Globus pallidus (tissue), 1 donor: ENCODE measurements around the gene PRX.
"Not testable (repeated sequence)": the region's sequence is repeated elsewhere in the genome, so short reads cannot be mapped to it uniquely, and the experiment has no call there.

Source experiments
- DNase-seq: peaks from one replicate; pipeline ENCODE4 v3.0.0-alpha.2; 2015; ENCODE audit warnings: low spot score

The PRX gene, protein sequence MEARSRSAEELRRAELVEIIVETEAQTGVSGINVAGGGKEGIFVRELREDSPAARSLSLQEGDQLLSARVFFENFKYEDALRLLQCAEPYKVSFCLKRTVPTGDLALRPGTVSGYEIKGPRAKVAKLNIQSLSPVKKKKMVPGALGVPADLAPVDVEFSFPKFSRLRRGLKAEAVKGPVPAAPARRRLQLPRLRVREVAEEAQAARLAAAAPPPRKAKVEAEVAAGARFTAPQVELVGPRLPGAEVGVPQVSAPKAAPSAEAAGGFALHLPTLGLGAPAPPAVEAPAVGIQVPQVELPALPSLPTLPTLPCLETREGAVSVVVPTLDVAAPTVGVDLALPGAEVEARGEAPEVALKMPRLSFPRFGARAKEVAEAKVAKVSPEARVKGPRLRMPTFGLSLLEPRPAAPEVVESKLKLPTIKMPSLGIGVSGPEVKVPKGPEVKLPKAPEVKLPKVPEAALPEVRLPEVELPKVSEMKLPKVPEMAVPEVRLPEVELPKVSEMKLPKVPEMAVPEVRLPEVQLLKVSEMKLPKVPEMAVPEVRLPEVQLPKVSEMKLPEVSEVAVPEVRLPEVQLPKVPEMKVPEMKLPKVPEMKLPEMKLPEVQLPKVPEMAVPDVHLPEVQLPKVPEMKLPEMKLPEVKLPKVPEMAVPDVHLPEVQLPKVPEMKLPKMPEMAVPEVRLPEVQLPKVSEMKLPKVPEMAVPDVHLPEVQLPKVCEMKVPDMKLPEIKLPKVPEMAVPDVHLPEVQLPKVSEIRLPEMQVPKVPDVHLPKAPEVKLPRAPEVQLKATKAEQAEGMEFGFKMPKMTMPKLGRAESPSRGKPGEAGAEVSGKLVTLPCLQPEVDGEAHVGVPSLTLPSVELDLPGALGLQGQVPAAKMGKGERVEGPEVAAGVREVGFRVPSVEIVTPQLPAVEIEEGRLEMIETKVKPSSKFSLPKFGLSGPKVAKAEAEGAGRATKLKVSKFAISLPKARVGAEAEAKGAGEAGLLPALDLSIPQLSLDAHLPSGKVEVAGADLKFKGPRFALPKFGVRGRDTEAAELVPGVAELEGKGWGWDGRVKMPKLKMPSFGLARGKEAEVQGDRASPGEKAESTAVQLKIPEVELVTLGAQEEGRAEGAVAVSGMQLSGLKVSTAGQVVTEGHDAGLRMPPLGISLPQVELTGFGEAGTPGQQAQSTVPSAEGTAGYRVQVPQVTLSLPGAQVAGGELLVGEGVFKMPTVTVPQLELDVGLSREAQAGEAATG (N-terminal part only)

DNA sequence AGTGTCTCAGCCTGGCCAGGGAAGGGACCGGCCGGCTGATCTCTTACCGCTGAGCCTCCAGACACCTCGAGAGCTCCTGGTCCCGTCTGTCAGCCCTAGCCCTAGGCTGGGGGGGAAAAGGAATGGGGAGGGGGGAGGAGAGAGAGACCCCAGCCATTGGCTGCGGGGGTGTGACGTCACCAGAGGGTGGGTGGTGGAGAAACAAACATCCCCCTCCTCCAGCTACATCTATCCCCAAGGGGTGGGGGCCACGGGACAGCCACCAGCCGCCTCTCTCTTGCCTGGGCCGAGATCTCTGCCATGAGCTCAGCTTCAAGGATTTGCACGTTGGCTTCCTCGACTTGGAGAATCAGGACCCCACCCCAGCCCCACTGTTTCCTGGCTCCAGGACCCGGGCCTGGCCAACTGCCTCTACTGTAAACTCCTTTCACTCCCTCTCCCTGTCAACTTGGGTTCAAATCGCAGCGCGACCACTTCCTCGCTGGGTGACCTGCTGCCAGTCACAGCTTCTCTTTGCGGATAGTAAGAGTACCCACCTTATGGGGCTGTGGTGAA, at the start of gene PRX:
Gene PRX (minus strand): TSS at position 88 of the 555 bp plus-strand sequence. CDS start 5,446 bp downstream, outside the sequence.
- DNase-seq = no peak

DNA sequence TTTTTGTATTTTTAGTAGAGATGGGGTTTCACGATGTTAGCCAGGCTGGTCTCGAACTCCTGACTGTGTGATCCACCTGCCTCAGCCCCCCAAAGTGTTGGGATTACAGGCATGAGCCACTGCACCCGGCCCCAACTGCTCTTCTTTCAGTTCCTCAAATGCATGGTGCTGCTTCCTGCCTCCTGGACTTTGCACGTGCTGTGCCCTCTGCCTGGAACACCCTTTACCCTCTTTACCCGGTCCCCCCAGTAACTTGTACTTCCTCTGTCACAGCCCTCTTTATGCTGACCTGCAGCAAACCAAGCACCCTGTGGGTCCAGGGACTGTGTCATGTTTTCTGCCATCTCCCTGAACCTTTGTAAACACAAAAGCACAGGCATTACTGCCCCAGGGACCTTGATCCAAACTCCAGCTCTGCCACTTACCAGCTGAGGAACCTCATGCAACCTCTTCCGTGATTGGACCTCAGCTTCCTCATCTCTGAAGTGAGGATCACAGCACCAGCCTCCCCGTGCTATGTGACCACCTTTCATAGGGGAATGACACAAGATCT, 48.6 kb upstream of the PRX start:
- DNase-seq = no peak

DNA sequence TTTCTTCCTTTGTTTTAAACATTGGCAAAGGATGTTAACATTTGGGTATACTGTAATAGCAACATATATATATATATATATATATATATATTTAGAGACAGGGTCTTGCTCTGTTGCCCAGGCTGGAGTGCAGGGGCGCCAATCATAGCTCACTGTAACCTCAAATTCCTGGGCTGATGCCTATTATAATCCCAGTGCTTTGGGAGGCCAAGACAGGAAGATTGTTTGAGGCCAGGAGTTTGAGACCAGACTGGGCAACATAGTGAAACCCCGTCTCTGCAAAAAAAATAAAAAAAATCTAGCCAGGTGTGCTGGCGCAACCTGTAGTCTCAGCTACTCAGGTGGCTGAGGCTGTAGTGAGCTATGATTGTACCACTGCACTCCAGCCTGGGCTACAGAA, 47.0 kb upstream of the PRX start:
- DNase-seq = no peak

DNA sequence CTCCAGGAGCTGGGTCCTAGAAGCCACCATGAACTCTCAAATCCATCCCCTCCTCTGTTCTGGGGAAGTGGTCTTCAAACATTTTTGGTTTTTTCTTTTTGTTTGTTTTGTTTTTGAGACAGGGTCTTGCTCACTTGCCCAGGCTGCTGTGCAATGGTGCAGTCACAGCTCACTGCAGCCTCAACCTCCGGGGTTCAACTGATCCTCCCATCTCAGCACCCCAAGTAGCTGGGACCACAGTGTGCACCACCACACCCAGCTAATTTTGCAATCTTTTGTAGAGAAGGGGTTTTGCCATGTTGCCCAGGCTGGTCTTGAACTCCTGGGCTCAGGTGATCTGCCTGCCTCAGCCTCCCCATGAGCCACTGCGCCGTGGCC, 45.4 kb upstream of the PRX start:
- no peak for DNase-seq

DNA sequence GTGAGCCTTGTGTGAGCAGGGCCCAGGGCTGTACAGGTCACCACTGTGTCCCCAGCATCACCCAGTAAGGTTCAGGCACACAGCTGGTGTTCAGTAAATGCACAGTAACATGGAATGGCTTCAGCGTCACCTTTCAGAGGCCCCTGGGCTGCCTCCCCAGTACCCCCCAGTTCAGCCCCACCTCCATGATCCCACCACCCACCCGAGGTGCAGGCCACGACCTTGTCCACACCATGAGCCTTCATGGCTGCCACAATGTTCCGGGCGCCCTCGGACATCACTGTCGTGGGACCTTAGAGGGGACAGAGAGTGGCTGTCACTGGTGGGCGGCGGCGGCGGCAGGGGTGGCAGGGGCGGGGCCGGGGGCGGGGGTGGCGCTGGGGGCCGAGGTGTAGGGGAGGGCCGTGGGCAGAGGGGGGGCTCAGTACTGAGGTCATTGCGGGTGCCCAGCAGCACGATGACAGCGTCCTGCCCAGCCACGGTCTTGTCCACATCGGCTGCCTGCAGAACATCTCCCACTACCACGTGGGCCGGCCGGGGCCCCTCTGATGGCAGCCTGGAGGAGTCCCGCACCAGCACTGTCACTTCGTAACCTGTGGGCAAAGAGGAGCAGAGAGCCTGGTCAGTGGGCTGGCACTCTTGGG, 44.9 kb upstream of the PRX start:
- DNase-seq = no peak

DNA sequence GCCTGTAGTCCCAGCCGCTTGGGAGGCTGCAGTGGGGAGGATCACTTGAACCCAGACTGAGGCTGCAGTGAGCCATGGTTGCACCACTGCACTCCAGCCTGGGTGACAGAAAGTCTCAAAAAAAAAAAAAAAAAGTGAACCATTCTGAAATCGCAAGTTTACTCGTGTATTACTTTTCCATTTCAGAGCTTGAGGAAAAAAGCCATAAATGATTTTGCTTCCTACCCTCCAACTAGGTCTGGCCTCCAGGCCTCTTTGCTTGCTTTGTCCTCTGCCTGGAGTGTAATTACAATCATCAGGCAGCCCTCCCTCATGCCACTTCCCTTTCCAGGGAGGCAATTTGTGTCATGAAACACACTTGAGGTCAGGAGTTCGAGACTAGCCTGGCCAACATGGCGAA, 43.9 kb upstream of the PRX start:
- DNase-seq = no peak

DNA sequence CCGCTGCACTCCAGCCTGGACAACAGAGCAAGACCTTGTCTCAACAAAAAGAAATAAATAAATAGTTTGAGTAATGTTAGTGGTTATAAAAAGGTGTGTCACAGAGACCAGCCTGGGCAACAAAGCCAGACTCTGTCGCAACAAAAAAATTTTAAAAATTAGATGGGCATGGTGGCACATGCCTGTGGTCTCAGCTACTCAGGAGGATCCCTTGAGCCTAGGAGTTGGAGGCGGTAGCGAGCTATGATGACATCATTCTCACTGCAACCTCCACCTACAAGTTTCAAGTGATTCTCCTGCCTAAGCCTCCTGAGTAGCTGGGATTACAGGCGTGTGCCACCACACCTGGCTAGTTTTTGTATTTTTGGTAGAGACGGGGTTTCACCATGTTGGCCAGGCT, 40.8 kb upstream of the PRX start:
- DNase-seq = not testable (repeated sequence)

DNA sequence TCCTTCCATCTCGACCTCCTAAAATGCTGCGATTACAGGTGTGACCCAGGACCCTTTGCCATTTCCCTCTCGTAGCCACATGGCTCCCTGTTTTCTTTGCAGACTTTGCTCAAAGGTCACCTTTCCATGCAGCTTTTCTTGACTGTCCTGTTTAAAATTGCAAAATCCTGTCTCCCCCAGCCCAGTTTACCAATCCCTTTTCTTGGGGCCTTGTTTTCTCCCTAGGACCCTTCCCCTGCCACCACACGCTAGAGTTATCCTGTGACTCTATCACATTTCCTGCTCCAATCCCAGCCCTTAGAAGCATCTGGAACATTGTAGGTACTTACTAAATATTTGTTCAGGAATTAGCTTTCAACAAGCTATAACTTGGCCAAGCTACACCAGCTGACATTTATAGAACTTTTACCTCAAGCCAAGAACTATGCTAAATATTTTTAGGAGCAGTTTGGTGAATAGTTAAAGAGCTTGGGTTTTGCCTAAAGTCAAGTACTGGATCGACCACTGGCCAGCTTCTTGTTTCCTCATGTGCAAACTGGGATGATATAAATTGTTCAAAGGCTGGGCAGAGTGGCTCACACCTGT, 40.1 kb upstream of the PRX start:
- DNase-seq = no peak

DNA sequence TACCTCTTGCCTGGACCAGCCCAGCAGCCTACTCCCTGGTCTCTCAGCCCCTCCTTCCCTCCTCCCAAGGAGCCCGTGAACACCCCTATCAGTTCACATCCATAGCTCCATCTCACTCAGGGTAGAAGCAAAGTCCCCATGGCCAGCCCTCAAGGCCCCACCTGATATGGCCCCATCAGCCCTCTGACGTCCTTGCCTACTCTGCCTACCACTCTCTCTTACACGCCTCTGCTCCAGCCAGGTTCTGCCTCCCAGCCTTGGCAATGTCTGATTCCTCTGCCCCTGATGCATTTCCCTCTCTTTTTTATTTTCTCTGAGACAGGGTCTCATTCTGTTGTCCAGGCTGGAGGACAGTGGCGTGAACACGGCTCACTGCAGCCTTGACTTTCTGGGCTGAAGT, 38.8 kb upstream of the PRX start:
- DNase-seq = no peak

DNA sequence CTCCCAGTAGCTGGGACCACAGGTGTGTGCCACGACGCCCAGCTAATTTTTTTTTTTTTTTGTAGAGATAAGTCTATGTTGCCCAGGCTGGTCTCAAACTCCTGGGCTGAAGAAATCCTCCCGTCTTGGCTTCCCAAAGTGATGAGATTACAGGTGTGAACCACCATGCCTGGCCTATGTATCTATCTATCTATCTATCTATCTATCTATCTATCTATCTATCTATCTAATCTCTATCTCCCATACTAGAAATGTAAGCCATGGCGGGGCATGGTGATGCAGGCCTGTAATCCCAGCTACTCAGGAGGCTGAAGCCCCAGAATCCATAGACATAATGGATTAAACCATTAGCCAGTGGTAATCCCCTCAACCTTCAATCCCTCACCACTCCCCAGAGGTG, 37.5 kb upstream of the PRX start:
- DNase-seq = no peak

DNA sequence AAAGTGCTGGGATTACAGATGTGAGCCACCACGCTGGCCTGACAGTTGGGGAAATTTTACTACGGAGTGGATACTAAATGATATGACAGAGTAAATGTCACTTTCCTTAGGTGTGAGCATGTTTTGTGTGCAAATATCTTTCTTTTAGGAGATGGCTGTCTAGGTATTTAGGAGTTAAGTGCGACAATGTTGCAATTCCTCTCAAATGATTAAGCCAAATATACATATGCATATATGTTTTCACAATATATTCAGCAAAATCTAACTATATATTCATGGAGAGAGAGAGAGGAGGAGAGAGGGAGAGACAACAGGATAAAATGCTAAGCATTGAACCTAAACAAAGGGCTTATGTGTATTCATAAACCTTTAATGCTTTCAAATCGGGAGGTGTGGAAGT, 36.3 kb upstream of the PRX start:
- DNase-seq = no peak

DNA sequence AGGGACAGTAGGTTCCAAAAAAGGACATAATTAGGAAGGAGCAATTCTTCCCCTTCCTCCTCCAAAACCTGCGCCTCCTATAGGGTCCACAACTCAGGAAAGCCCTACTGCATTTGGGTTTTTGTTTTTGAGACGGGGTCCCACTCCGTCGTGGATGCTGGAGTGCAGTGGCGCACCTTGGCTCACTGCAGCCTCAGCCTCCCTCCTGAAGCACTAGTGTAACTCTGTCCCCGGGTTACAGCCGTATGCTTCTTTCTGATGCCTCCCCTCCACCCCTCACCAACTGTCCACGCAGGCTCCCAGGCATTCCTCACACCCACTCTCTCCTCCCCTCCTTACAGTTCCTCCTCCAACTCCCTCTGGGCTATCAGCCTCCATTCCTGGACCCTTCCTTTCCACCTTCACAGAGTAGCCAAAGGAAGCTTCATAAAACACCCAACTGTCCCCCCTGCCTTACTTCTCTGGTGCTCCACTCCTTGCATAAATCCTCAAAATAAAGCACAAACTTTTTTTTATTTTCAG, 33.1 kb upstream of the PRX start:
- DNase-seq = no peak

DNA sequence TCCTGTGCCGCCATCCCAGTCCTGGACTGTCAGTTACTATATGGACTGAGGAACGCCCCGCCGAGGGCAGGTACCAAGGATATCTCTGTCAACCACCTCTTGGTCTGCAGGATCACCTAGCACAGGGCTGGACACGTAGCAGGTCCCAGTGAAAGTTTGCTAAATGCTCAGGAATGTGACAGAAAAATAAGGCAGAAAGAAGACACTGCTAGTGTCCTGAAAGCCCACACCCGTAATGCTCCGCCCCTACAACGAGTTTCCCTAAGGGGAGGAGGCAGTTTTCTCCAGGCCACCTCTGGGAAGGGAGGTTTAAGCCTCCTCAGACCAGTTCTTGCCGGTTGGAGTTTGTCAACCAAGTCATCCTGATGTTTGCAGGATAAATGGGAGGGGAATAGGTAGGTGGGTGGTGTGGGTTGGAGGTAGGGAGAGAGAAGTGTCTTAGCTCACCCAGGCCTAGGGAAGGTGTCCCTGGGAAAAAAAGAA, 32.6 kb upstream of the PRX start:
- no peak for DNase-seq

DNA sequence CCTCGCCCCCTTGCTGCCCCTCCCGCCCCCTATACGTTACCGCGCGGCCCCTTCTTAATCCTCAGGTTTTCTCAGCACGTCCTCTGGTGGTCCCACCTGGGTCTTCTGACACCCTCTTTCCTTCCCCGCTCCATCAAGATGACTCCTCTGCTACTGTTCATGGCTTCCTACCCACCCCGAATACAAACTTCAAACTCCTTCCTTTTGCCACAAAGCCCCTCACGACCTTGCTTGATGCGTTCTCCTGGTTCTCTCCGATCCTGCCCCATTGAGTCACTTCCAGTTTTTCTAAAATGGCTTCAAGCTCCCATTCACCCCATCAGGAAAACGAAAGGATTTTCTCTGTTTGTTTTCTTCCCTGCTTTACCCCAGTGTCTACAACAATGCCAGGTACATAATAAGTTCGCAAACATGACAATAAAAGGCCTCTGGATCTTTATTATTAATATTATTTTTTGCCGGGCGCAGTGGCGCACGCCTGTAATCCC, 31.7 kb upstream of the PRX start:
- DNase-seq = no peak

DNA sequence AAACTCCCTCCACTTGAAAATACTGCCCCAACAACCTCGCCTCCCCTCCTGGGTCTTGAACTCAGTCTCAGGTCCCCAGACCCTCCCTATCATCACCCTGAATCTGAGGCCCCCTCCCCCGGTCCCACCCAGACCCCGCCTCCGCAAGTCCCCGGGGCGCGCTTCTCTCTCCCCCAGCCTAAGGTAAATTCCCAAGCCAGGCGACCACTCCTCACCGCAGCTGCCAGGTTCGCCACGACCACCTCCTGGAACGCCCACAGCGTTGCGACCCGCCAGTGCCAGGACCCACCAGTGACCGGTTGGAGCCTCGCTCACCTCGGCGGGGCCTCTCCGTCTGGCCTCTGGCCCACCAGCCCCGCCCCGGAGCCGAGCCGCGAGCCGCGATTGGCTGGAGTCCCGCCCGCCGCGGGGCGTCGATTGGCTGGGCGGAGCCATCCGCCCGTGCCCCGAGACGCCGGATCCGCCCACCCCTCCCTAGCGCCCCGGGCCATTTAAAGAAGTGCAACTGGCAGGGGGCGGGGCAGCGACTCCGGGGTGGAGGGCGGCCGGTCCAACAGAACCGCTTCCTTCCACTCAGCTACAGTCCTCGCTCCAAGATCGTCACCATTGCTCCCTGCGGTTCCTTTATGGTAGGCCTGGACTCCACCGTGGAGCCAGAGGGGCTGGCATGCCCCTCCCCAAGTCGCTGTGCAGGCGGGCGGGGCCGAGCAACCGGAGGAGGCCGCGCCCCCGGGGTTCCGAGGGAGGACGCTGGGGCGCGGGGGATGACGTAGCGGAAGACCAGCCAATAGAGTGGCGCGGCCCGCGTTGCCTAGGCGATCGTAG, 31.0 kb upstream of the PRX start, which contains the start of gene SERTAD3:
Gene SERTAD3 (minus strand): TSS at position 336 of the 825 bp plus-strand sequence. CDS start 2,255 bp downstream, outside the sequence.
- DNase-seq = peak; percentile 97

DNA sequence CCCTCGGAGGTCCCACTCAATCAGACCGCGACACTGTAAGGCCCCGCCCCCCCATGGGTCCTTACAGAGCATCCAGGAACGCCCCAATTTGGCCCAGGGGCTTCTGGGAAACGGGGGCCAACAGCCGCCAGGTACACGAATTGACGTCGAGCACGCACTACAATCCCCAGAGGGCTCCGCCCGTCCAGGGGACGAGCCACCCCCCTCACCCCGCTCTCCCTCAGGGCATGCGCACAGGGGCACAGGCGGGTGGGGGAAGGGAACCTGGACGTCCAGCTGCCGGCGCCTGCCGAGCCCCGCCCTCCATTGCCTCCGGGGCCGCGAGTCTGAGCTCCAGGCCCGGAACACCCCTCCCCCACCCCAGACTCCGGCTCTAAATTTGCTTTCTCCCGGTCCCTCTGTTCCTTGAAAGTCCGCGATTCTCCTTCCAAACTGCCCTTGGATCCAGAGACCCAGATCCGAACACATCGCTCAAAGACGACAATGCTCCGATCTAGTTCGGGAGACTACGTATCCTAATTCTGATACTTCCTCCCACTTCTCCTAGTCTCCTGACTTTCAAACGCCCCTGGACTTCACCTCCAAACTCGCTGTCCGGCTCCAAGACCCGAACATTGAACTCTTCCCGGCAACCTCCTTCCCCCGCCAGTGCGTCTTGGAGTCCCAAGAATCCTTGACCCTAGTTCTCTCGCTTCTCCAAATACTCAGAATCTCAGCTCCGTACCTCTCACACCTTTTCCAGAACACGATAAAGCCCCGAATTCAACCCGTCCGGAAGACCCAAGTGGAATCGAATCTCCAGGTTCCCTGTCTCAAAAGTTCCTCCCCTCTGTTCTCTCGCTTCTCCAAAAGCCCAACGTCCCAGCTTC, 30.2 kb upstream of the PRX start:
- DNase-seq = peak; percentile 99

DNA sequence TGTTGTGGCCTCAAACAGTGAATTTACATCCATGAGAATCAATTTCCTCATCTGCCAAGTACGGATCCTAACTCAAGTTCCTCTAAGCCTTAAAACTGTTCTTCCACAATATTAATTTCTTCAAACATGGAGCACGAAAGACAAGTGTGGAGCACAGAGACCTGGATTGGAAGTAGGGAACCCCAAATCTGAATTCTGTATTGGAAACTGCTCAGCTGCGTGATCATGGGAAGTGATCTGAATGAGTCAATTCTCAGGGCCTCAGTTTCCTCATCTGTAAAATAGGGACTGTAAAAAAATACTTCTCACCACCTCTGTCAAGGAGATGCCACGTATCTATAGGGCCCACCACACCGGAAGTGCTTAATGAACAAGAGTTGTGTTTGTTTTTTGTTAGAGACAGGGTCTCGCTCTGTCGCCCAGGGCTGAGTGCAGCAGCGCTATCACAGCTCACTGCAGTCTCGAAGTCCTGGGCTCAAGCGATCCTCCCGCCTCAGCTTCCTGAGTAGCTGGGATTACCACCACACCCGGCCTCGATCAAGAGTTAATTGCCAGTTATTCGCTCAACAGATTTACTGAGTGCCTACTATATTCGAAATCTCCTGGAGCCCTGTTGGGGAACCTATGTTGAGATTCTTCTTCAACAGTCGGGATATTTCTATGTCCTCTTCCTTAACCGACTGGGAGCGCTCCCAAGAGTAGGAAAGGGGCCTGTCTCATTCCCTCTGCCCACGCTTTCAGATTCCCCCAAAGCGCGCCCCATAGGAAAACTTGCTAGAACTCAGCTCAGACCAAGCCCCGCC, 29.4 kb upstream of the PRX start:
- DNase-seq = no peak
